GM21390 (cell line): ENCODE data around the gene GTF3C1.

Source experiments
- ATAC-seq: cut with Tn5 transposase; IDR thresholded peaks from one replicate; pipeline ENCODE4 v1.9.1; 2021; ENCODE audit not compliant: unreplicated experiment

The GTF3C1 gene

DNA sequence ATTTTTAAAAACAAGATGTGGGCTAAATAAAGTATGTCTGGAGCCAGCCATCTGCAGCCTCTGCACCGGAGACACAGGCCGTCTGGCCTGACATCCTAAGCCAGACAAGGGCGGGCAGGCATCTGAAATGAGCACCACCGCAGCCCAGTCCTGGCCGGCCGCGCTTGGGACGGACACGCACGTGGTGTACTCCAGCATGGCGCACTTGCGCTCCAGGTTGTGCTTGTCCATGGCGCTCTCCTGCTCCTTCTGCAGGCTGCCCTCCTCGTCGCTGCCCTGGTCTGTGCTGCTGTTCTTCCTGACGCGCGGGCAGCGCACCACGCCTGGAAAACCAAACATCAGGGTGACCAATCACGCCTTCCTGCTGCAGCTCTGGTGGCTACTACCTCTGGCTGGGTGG lies 60.3 kb downstream of the GTF3C1 start:
- ATAC-seq, result no peak

DNA sequence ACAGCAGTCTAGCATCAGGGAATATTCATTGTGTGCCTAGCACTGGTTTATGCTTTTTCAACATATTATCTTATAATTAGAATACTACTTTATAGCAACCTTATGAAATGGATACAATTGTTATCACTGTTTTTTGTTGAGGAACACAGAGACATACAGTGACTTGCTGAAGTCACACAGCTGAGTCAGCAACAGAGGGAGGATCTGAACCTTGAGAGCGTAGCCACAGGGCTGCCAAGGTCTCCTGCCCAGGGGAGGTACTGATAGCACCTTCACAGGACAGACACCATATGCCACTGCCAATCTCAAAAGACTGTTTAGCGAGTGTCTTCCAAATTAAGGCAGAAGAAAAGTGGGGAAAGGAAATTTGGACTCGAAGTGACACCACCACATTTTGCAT lies 63.0 kb downstream of the GTF3C1 start:
- no peak for ATAC-seq

DNA sequence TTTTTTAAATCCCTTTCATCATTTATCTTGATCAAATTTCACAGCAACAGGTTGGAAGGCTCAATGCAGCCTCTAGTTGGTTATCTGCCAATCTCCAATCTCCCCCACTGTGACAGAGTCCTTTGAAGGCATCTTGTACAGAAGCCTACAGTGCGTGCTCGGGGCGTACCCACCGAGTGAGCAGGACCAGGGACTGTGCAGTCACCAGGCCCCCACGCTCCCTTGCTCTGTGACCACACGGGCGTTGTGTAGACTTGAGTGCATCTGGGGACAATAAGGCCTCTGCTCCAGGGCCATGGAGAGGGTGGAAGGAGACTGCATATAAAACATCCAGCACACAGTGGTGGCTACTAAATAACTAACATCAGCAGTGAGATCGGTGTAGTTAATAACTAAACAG lies 63.4 kb downstream of the GTF3C1 start:
- ATAC-seq, result no peak

DNA sequence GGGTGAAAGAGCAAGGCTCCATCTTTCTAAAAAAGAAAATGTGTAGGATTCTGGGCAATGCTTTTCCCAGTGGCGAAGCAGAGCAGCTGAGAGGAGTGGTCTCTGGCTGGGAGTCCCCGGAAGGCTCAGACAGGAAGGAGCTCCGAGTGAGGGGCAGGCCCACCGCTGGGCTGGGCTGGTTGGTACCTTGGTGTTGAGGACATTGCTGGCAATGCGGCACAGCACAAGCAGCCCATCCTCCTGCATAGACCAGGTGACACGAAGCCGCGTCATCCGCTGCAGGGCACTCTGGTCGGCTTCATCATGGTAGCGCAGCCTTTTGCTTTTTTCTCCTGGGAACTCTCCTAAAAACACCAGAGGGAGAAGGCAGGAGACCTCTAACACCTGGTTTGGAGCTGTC lies 63.9 kb downstream of the GTF3C1 start:
- ATAC-seq, result no peak

DNA sequence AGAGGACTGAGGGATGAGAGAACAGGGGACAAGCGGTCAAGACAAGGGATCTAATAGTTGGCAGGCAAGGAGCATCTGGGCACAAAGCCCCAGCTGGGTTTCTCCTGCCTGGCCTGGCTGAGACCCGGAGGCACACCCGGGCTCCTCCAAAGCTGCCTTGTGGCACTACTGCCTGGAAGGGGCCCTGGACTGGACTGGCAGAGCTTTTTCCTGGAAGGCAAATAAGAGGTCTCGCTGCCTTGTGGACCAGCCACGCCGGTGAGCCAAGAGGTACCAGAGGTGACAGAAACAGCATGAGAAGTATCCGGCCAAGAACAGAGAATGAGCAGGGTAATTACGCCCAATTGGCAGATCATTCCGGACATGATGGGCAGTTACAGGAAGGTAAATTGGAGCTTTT lies 64.6 kb downstream of the GTF3C1 start:
- ATAC-seq, result no peak

- no peak for ATAC-seq
These were observed 66.1 kb downstream of the GTF3C1 start for GRCh38 chr16:27483624-27484023.

- no peak for ATAC-seq
These were observed 66.7 kb downstream of the GTF3C1 start for GRCh38 chr16:27483088-27483437.

DNA sequence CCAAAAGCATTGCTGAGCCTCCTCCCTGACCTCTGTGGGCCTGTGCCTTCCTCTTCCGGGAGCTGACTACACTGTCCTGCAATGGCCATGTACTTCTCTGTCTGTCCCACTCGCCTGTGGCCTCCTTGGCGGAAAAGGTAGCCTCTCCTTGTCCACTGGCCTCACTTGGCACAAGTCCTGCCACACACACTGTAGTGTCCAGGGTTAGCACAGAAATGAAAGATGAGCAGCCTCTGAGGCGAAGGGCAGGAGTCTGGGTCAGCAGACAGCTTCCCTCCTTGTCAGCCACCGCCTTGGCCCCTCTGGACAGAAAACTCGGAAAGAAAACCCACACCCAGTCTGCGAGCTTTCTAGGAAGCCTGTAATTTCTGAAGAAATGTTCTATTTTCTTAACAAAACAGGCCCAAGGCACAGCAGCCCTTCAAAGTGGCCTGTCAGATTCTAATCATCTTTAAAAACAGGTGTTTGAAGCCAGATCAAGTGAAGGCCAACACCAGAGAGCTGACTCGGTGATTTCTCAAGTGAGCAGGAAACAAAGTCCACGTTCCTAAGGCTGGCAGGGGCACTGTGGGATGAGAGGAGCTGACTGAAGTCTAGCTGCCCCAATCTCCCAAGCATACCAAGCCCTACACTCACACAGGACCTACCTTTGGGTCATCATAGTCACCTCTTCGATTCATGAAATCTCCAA lies 67.2 kb downstream of the GTF3C1 start:
- ATAC-seq, result no peak

DNA sequence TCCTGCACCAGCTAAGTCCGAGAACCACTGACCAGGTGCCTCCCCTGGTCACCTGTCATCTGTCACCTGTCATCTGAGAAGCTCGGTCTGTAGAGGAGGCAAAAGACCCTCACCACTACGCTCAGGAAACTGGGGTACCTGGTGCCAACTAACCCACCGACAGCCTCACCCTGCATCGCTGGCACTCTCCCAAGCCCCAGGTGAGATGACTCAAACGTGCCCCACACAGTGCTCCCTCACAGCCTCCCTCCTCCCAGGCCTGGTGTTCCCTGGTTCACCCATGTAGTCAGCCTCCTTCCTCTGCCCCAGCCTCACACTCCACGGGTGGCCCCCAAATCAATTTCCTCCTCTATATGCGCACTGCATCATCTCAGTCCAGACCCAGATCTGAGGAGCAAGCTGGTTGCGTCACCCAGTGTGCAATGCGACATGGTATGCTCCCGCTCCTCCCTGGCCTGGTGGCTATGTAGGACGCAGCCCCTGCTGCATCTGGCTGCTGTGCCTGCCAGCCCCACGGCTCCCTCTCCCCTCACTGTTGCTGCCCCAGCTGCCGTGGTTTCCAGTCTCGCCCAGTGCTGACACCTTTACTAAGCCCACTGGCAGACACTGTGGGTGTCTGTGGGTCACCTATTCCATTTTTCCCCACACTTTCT lies 68.3 kb downstream of the GTF3C1 start:
- no peak for ATAC-seq

GRCh38 chr16:27480761-27481160 lies 69.0 kb downstream of the GTF3C1 start:
- no peak for ATAC-seq

DNA sequence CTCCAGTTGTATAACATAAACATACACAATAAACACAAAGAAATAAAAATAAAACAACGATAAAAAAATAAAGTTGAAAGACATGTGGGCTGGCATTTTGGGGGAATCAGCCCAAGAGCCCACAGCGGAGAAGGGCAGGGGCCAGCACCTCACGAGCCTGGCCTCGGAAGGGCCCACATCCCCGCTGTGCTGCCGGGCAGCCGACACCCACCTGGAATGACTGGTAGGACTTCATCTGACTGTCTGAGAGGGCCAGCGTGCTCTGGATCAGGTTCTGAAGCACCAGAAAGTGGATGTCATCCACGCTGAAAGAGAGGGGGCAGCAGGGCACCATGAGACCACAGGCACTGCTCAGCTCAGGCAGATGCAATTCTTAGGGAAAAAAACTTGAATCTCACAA lies 73.5 kb downstream of the GTF3C1 start:
- ATAC-seq, result no peak

DNA sequence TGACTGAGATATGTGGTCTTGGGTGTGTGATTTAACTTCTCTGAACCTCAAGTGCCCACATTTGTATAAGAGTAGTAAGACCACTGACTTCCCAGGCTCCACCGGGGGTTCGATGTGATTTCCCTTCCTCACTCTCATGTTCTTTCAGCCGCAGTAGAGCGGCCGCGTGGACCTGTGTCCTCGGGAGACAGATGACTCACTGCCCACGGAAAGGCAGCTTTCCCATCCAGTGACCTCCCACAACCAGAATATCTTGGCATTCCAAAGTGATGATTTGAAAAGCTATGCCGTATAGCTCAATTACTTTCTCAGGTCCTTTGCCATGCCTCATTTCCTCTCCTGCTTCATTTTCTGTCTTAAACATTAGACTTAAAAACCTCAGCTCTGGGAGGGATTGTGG lies 74.2 kb downstream of the GTF3C1 start:
- ATAC-seq, result no peak

DNA sequence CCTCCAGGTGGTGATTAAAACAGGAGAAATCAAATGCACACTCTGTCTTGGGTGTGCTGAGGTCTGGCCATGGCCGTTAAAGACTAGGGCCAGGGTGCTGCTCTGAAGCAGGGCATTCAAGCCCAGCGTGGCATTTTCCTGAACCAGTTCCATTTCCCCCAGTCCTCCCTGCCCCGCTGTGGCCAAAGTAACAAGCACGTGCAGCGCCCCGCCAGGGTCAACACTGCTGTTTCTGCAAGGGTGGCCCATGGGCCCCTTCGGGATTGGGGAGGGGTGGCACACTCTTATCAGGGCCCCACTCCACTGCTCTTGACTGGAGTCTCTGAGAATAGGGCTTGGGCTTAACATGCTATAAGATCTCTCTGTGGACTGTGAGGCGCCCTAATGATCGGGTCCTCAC lies 74.8 kb downstream of the GTF3C1 start:
- ATAC-seq, result no peak

GRCh38 chr16:27474041-27474440 lies 75.7 kb downstream of the GTF3C1 start:
- no peak for ATAC-seq

DNA sequence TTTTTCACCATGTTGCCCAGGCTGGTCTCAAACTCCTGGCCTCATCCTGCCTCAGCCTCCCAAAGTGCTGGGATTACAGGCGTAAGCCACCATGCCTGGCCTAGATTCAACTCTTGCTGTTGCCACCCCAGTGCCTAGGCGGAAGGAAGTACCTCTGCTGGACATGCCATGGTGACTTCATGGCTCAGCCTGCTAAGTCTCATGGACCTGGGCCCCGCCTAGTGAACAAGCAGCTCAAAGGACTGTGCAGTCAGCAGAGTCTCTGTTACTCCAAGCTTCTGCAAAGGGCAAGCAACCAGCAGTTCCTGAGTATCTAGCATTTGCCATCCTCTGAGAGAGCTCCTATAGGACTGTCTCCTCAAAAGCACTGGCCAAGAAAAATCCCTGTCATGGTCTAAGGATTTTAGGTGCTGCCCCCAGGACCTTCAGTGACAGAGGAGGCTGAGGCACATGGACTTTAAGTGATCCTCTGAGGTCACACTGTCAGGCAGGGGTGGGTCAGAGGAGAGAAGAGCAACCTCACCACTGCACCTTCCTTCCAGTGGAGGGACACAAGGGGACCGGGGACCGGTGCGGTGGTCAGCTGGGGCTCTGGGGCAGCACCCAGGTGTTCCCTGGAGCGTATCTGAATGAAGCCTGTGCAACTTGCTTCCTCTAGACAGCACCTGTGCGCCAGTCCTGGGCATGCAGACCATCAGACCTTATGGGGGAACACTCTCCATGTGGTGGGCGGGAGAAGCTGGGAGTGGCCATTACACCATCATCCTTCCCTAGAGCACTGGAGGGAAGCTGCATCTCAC lies 76.4 kb downstream of the GTF3C1 start:
- no peak for ATAC-seq

- ATAC-seq, result no peak
These were observed 77.4 kb downstream of the GTF3C1 start for GRCh38 chr16:27472091-27473020.

DNA sequence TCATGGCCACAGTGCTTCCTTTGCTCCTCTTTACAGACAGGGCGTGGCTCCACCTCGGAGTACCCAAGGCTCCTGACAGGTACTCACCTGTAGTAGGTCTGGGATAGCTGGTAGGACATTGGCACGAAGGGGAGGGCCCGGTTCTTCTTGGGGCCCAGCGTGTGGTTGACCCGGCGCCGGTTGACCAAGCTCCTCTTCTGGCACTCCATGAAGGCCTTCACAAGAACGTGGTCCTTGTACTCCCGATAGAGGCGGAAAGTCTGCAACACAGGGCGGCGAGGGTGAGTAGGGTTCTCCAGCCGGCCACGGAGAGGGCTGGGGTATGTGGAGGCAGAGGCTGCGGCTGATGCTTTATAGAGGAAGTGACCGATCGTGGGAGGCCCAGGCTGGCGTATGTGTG lies 78.1 kb downstream of the GTF3C1 start:
- no peak for ATAC-seq

GRCh38 chr16:27470567-27471431 lies 78.9 kb downstream of the GTF3C1 start:
- ATAC-seq, result no peak

DNA sequence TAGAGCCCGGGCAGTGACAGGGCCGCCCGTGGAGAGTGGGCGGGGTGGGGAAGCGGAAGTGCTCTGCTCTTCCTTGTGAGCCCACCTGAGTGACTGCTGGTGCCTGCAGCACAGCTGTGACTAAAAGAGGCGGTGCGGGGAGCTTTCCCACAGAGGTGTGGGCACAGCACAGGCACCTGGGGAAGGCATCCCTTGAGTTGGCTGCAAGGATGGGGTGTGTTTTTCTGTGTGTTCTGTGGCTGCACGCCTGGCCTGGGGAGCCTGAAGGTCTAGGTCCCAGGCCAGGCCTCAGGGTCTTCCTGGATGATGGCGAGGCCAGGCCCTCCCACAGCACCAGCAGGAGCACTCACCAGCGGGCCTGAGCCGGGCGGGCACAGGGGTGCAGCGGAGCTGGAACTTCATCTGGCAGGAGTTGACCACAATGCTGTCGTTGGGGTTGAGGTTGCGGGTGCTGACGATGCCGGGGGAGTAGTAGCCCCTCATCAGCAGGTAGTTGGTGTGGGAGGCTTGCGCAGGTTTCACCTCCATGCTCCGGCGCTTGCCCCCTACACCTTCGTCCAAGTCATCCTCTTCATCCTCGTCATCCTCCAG lies 80.7 kb downstream of the GTF3C1 start:
- no peak for ATAC-seq

DNA sequence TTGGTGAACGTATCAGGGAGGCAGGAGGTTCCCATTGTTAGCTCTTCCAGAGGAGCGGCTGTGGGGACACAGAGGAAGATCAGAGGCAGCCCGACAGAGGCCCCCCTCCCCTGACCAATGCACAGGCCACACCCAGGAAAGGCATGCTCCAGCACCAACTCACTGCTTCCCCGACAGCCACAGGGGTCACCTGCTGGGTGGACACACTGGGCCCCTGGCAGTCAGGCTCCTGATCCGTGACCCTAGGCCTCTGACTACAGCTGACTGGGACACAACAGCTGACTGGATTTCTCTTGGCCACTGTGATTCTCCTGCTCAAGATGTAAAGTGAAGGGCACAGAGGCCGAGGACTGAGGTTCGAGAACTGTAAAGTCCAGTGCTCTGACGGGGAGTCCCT lies 84.2 kb downstream of the GTF3C1 start:
- ATAC-seq, result no peak
